ENCODE measurements around the gene RGS7BP.

Gene RGS7BP

GRCh38 chr5:64637144-64637543 lies 131.3 kb downstream of the RGS7BP start:
- no peak for DNase-seq

GRCh38 chr5:64637837-64638443 lies 132.1 kb downstream of the RGS7BP start:
- no peak for DNase-seq

- no peak for DNase-seq
These were observed 139.0 kb downstream of the RGS7BP start for GRCh38 chr5:64644831-64645230.

- DNase-seq, result no peak
These were observed 140.4 kb downstream of the RGS7BP start for GRCh38 chr5:64646169-64646568.

GRCh38 chr5:64649512-64649911 lies 143.7 kb downstream of the RGS7BP start:
- no peak for DNase-seq

- no peak for DNase-seq
These were observed 148.1 kb downstream of the RGS7BP start for GRCh38 chr5:64653766-64654560.

- no peak for DNase-seq
These were observed 148.7 kb downstream of the RGS7BP start for GRCh38 chr5:64654561-64654938.

GRCh38 chr5:64655596-64655995 lies 149.8 kb downstream of the RGS7BP start:
- no peak for DNase-seq

GRCh38 chr5:64659289-64659688 lies 153.5 kb downstream of the RGS7BP start:
- no peak for DNase-seq

Data from stimulated activated CD4-positive, alpha-beta T cell treated with anti-CD3 and anti-CD28 coated beads, Interleukin-4, amount 100 ng/mL, for 1 hour (primary cell).